GM19397 (cell line): ENCODE results near the gene PDE4D.
A peak's percentile ranks its signal among the peaks of the same experiment; 100 is the strongest.

Experiments used
- ATAC-seq: cut with Tn5 transposase; IDR thresholded peaks from one replicate; pipeline ENCODE4 v1.9.1; 2021; ENCODE audit warnings: mild to moderate bottlenecking, moderate library complexity; ENCODE audit not compliant: unreplicated experiment

The PDE4D gene

DNA sequence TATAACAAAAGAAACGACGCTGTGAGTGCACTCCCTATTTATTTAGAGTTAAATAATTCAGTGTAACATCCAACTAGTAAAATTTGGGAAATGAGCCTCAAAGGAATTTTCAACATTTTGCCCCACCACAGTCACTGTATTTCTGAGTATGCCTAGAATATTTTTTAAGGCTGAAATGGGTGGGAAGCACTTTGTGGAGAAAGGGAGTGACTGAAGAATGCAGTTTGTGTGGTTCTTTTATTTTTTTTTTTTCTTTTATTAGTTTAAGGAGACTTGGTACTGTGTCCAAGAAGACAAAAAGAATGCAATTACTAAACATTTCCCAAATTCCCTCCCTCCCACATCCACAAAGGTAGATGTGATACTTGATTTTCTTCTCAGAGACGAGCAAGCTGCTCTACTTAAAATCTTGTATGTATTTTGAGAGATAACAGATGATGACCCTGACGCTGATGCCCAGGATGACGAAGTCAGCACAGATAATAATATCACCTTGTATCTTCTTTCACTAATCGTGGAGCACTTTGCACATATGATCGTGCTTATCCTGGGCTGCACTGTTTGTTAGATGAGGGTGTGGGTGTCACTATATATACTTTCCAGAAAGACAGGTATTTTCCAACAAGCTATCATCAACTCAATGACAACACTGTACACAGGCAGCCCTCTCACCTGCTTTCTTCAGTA lies 724.3 kb downstream of the PDE4D start:
- no peak for ATAC-seq

DNA sequence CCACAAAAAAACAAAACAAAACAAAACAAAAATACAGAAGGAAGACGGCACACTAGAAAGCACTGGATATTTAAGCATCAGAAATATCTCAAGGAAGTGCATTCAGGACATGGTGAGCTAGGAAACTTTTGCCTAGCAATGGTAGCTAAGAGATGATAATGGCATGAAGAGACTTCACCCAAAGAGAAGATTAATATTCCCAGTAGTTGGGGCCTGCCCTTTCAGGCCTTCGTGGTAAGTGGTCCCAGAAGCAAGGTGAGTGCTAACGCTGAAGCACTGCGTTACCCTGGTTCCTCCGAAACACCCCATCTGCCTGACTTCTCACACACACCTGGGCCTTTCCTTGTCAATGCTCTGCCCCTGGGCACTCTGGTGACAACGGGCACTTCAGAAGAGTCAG lies 725.5 kb downstream of the PDE4D start:
- ATAC-seq: no peak

DNA sequence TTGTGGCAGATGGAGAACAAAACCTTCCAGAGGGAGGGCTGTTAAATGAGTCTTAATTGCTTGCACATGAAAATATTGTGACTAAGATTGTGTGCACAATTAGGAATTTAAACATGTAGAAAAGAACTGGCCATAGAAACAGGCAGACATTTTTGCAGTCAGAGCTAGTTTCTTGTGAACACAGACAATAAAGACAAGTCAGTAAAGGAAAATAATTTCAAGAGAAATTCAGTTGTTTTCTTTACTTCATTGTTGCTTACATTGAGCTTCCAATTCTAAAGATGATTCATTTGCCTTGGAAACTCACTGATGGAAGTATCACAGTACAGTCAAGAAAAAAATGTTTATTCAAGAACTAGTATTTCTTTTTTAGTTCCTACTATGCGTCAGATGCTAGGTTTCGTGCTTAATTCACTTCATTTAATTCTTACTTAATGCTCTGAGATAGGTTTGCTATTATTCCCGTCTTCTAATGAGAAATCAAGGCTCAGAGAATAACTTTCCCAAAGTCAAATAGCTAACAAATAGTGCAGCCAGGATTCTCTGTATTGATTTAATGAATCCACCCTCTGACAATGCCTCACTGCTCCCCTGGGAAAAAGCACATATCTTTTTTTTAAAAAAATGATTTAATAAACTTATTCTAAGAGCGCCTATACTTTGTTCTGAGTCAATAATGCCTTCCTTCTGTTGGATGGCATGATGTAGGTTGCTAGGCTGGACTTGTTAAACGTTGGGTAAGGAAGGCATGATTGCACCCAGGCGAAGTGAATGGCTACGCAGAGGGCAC lies 729.3 kb downstream of the PDE4D start:
- no peak for ATAC-seq

DNA sequence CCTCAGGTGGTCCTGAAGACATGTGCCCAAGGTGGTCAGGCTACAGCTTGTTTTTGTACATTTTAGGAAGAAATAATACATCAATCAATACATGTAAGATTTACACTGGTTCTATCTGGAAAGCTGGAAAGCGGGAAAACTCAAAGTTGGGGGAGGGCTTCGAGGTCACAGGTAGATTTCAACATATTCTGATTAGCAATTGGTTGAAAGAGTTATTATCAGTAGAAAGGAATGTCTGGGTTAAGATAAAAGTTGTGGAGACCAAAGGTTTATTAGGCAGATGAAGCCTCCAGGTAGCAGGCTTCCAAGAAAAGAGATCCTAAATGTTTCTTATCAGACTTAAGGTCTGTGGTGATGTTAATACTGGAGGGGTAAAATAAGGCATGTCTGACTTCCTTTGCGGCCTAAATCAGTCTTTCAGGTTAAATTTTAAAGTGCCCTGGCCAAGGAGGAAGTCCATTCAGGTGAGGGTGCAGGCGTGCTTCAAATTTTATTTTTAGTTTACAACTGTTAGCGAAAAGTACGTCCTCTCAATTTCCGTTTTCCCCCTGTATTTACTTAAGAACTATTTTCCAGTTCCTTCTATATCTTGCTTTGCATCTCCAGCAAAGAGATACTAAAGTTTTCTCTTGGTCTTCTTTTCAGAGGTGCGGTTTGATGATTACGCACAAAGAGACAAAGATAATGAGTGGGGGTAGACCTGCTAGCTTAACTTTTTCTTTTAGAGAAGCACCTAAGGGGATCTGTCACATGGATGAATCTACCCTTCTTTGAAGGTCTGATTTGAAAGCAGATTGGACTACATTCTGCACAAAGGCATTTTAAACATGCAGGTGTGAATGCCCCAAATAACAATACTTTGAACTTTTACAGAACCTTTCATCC lies 732.1 kb downstream of the PDE4D start:
- ATAC-seq: no peak

DNA sequence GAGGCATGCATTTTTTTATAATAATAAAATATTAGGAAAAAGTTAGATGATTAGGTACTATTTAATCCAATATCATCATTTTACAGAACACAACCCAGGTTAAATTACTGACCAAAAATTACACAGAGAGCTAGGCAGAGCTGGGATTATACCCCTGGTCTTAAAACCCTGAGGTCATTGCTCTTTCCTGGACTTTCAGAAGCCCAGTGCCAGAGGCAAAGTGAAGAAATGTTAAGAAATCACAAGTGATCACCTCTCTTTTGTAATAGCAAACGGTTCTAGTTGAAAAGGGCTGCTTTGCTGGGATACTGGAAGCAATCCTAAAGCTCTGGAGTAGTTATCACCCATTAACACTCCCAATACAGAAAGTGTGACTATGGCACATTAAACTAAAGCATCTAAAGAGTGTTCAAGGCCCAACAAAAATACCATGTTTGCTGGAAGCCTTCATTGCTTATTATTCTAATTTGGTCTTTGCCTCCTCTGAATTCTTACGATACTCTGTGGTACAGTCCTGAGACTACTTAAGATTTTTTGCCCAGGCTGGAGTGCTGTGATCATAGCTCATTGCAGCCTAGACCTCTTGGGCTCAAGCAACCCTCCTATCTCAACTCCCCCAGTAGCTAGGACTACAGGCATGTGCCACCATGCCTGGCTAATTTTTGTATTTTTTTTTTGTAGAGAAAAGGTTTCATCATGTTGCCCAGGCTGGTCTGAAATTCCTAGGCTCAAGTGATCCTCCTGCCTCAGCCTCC lies 734.7 kb downstream of the PDE4D start:
- ATAC-seq: no peak

DNA sequence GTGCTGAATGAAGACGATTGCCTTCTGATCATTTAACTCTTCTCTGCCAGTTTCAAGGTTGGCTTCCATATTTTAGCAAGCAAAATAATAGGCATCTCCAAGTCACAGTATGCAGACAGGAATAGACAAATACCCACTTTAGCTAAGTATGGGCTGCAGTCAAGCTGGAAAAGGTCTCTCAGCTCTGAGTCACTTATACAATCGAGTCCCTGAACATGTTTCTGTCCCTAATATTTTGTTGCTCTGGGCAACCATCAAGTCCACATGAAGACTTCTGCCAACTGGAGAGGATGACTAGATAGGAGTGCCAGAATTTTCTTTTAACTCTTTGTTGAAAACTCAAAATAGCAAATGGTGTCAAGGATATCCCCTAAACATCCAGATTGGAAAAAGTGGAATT lies 735.4 kb downstream of the PDE4D start:
- no peak for ATAC-seq

DNA sequence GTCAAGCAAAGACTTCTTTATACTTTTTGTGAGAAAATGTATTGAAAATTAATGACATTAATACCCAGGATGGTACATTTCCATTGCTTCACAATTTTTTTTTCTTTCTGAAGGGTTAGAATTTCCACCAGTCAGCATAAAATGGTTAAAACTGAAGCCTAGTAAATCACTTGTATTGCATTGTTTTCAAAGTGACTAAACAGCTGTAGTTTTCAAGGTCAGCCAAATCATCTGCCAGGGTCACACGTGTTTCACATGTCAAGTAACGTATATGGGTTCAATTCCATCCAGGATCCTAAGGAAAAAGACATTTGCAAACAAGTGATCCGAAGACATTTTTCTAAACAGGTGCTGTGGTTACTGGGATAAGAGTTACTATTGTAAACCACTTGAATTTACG lies 736.5 kb downstream of the PDE4D start:
- ATAC-seq: no peak

DNA sequence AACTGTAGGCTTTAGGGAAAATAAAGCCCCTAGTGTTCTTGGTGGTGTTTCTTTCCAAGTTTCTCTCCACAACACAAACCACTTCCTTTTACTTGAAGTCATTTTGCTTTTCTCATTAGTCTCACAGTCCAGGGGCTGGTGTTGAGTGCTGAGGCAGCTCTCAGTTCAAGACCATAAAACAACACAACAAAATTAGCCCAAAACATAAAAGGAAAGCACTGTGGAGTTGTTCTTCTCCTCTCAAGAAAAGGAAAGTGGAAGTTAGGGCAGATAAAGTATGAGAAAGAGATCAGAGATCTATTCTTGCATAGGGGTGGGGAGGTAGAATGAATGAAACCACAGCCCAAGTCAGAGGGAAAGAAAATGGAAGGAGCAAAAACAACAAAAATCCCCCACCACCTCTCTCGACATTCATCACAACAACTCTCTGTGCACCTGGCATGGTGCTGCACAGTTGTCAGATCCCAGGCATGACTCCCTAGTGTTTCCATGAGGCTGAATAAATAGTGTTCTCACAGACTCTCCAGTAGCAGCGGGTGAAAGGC lies 740.8 kb downstream of the PDE4D start:
- ATAC-seq: no peak

DNA sequence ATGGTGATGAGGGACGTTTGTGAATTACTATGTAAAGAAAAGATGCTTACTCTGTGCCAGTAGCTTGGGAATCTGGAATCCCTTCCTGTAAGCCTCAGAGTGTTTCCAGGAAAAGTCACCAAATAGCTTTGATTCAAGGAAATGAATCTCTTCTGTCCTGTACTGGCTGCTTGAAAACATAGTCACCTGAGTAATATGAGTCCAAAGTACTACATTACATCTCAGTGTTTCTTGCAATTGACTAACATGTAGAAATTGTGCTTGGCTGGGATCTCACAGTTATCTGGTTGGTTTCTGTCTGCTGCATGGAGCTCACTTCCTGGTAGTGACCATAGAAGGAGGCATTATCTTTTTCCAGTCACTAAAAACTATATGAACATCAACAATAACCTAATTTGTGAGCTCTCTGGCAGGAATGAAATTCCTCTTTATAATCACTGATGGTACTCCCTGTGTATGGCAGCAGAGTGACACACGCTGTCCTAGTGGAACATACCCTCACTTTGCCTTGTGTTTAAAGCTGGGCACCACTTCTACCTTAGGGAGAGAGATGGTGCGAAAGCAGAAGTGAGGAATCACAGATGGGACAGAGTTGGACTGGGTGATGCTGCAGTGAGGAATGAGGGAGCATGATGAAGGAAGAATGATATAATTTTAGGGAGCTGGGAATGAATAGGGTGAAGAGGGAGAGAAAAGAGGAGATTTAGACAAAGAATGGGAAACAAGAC lies 742.2 kb downstream of the PDE4D start:
- ATAC-seq: no peak

DNA sequence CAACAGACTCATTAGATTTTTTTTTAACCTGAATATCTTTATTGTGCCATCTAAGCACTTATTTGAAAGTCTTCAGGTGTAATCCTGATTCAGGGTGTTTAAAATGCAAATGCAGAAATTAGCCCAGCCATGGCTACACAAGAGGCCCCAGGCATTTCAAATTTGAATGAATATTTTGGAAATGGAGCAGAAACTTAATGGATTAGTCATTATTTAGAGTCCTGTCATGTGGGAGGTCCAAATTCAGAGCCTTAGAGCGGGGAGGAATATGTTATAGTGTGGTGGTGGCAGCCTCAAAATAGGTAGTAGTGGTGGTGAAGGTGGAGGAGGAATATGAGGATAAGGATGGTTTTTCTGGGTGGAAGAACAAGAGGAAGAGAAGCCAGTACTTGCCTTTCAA lies 743.7 kb downstream of the PDE4D start:
- no peak for ATAC-seq

DNA sequence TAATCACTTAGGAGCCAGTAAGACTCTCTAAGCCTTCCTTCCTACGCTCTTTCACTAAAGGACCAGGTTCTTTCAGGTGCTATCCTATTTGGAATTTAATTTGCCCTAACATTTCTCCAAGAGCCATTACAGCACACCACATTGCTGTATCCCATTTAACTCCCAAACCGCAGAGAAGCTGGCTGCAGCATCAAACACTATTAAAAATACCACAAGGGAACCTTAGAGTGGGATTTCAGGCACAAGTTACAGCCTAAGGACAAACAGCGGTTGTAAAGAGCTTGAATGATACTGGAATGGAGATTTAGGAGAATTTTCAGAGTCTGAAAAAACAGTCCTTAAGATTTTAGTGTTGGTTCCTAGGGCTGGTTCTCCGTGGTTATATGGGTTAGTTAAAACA lies 744.3 kb downstream of the PDE4D start:
- ATAC-seq: no peak

DNA sequence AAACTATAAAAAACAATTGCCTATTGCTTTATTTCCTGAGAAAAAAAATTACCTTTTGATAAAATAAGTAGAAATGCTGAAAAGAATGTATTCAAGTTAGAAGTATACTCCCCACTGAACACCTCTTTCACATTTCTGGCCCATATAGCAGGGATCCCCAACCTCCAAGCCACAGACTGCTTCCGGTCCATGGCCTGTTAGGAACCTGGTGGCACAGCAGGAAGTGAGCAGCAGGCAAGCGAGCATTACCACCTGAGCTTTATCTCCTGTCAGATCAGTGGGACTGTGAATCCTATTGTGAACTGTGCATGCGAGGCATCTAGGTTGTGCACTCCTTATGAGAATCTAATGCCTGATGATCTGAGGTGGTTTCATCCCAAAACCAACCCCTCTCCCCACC lies 746.8 kb downstream of the PDE4D start:
- no peak for ATAC-seq

DNA sequence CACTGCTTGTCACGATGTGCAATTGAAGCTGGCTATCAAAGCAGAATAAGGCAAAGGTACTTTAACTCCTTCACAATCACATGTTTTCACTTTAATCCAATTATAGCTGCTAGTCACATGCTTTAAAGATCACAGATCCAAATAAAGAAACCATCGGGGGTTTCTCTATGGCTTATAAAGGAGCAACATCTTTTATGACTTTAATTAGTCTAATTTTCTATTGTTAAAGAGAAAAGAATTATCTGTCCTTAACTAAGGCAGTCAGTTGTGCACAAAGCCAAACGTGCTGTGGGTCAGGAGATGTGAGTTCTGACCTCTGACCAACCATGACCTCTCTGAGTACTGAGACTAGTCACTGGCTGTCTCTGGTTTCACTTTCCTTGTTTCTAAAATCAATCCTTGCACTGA lies 749.6 kb downstream of the PDE4D start:
- ATAC-seq: peak; percentile 96

DNA sequence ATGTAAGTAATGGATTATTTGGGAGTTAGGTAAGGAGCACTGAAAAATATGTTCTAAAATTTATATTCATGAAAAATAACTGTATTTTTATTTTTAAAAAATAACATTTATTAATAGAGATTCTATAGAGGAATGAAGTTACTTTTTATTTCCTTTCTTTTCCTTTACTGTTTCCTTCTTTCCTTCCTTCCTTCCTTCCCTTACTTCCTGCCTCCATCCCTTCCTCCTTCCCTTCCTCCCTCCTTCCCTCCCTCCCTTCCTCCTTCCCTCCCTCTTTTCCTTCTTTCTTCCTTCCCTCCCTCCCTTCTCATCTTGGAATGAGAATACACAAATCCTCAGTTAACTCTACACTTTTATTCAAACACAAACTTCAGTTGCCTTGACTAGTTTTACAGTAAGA lies 750.6 kb downstream of the PDE4D start:
- ATAC-seq: no peak

DNA sequence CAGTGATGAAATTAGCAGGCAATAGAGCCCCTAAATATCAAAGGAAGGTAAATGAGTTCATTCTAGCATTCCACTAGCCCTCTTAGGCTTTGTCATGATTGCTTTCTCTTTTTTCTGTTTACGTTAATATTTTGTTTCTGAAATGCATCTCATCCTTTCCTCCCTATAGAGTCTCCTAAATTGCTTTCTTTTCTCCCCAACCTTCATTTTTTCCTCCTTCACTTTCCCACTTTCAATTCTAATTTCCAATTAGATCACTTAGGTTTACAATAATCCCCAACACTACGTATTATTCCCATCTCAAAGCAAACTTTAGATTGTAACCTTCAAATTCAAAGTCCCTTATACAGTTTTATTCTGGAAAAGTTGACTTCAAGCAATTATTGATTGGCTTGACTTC lies 751.4 kb downstream of the PDE4D start:
- ATAC-seq: no peak

DNA sequence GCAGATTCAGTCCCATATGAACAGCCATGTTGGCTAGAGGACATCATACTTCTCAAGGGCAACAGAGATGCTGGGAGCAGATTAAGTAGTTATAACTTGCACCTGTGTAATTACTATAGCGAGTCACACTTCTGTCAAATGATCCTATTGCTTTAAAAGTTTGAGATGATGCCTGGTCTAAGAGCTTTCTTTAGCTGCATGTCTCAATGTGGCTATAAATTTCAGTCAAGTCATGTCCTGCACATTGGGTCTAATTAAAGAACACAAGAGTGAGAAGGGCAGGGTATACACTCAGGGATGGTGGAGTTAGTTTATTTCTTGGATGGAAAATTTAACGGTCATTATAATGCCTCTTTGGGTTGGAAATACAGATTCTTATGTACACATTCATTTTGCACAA lies 753.4 kb downstream of the PDE4D start:
- no peak for ATAC-seq

DNA sequence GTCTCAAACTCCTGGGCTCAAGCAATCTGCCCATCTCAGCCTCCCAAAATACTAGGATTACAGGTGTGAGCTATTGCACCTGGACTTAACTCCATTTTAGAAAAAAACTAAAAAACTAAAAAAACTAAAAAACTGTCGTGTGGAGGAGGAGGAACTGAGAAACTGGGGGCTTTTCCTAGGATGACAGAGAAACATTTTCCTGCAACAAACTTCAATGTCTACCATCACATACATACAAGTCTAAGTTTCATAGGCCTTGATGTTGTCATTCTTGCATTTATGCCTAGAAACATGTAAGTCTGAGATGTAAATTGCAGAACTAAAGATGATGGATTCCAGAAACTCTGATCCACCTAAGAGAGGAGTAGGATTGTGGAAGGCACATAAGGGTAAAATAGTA lies 753.8 kb downstream of the PDE4D start:
- ATAC-seq: no peak

DNA sequence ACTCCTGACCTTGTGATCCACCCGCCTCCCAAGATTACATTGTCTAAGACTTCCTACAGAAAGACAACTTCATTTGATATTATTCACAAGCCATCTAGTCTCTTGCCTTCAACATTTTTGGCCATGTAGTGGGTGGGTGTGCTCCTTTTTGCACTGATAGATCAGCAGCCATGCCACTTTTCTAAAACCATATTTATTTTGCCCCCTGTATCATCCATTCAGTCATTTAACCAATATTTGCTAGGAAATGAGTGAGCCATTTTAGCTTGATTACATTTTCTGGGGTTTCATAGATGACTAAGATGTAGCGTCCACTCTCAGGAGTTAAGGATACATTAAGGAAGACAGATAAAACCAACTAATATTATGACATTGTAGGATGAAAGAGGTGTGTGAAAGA lies 755.0 kb downstream of the PDE4D start:
- no peak for ATAC-seq

DNA sequence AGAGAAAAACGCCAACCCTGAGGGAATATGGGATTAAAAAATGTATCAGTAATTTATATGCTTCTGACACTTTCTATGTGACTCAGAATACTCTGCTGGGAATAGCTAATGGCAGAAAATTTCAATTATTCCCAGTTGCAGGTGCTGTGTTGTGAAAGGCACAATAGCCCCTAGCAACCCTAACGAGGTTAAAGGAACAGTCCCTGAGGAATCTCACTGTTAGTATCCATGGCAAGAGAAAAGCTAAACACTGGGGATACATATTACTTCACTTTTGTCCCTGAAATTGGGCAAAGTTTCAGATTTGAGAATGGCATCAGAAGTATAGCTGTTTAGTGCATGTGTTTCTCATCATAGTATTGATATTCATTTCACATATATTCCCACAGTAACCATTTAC lies 755.7 kb downstream of the PDE4D start:
- no peak for ATAC-seq

DNA sequence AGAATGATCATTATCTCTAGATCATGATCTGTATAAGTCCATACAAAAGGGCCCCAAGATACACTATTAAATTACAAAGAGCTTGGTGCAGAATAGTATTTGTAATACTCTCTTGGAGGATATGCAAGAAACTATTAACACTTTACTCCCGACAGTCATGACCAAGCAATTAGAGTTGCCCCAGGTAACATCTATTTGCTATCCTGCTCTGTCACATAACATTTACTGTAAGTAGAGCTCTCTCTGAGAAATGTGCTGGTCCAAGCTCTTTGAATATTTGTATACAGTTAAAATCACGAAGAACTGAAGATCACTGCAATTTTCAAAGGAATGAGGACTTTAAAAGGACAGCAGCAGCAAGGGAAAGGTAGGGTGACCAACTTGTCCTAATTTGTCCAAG lies 757.0 kb downstream of the PDE4D start:
- no peak for ATAC-seq
